DOHH2 (cell line): Measurements from ENCODE around the gene COL18A1.

Source experiments
- CTCF ChIP-seq: fragments of 200-600 bp; sonication (generic); IDR thresholded peaks from one replicate; pipeline ENCODE4 v1.5.1; 2014; ENCODE audit warnings: antibody characterized with exemption, mild to moderate bottlenecking, low read depth, low read length; ENCODE audit not compliant: poor library complexity, severe bottlenecking
- EZH2phosphoT487 ChIP-seq: fragments of 200-600 bp; sonication (generic); IDR thresholded peaks from 2 replicates; pipeline ENCODE4 v1.6.1; 2017; ENCODE audit warnings: borderline replicate concordance, mild to moderate bottlenecking, antibody characterized with exemption, low read length, moderate library complexity, mixed read lengths

DNA sequence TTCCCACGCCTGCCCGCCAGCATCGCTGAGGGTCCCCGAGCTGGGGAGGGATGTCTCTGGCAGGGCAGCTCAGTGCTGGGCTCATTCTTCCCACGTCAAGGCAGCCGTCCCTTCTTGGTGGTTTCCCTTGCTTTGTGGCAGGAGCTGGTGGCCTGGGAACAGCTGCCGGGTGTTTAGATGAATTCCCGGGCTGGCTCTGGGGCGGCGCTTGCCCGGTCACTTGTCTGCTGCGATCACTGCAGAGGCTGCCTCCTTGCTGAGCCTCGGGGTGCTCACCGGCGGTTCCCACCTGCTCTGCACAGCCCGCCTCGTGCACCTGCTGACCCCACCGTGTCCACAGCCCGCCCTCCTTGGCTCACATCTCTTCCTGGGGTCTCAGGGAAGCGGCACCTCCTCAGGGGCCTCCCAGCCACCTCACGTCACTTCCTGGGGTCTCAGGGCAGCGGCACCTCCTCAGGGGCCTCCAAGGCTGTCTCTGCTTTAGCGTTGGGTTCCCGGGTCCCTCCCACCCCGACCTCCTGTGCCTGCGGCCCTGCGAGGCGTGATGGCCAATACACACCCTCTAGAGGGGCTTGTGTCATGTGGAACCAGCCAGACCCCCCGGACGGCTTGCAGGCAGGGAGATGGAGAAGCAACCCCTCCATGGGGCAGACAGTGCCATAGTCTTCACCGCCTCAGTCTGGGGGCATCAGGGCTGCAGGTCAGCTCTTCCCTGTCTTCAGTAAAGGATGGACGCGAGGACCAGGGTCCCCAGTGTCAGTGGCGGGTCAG is 13.5 kb downstream of the COL18A1 start:
- TF ChIP-seq CTCF (no peak), EZH2phosphoT487 (no peak)
